ENCODE measurements around the gene CXCR5. TPM values are rescaled to one million over a fixed set of nuclear protein-coding genes. Genes with fewer than 3 reads are reported as not detected.
A peak's percentile ranks its signal among the peaks of the same experiment; 100 is the strongest.
"Not testable (repeated sequence)": the region's sequence is repeated elsewhere in the genome, so short reads cannot be mapped to it uniquely, and the experiment has no call there.

Gene CXCR5, protein sequence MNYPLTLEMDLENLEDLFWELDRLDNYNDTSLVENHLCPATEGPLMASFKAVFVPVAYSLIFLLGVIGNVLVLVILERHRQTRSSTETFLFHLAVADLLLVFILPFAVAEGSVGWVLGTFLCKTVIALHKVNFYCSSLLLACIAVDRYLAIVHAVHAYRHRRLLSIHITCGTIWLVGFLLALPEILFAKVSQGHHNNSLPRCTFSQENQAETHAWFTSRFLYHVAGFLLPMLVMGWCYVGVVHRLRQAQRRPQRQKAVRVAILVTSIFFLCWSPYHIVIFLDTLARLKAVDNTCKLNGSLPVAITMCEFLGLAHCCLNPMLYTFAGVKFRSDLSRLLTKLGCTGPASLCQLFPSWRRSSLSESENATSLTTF
- total RNA-seq (2014; rRNA removed; shearing (Covaris generic)): not detected in 2 replicates

DNA sequence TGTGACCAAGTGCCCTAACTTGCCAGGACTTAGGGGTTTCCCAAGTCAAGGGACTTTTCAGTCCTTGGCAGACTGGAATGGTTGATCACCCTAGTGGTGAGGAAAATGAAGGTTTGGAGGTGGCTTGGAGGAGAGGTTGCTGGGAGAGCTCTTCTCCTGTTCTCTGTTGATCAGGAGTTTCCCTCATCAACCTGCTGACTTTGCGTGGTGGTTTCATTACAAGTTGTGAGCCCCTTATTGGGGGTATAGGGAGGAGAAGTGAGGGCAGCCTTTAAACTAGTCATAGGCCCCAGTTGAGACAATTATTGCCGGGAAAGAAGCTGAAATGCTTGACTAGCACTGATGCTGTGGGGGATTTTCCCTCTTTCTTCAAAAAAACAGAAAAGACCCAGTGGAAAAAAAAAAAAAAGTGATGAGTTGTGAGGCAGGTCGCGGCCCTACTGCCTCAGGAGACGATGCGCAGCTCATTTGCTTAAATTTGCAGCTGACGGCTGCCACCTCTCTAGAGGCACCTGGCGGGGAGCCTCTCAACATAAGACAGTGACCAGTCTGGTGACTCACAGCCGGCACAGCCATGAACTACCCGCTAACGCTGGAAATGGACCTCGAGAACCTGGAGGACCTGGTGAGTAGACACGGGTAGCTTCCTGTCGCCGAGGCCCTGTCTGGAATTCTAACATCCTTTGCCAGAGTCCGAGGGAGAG is at the start of gene CXCR5:
Gene CXCR5, plus strand, starts transcription at position 525 of the 704 bp plus-strand sequence. Its CDS starts 50 bp downstream, at position 575.
- DNase-seq (ENCODE audit: low read depth): no peak

DNA sequence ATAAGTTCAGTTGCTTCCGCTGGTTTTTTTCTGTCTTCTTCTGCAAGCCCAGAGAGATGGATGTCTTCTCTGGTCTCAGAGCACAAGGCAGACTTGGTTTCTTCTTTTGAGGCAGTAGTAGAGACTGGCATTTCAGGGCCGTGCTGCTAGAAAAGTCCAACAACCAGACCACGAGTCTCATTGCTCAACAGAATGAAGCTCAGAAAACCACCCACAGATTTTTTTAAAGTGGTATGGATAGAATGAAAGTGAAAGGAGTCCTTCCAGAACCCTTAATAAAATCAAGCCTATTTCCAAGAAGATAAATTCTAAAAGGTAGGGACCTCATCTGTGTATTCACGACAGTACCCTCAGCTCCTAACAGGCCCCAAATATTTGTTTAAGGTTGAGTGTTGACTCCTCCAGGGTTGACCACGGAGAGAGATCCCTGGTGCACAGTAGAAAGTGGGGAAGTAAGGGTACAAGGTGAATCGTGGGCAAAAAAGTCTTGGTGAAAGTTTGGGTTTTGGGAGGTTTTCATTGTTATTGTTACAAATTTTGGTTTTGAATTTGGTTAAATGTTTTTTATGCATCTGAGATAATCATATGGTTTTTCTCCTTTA is 49.2 kb upstream of the CXCR5 start:
- no peak for DNase-seq (ENCODE audit: low read depth)

DNA sequence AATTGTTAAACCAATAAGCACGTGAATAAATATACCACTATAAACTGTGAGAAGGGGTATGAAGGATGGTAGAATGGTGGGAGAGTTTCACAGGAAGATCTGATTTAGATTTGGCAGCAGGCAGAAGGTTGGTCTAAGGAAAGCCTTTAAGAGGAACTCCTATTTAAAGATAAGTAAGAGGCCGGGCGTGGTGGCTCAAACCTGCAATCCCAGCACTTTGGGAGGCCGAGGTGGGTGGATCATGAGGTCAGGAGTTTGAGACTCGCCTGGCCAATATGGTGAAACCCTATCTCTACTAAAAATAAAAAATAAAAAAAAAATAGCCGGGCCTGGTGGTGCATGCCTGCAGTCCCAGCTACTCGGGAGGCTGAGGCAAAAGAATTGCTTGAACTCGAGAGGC is 45.8 kb upstream of the CXCR5 start:
- no peak for DNase-seq (ENCODE audit: low read depth)

DNA sequence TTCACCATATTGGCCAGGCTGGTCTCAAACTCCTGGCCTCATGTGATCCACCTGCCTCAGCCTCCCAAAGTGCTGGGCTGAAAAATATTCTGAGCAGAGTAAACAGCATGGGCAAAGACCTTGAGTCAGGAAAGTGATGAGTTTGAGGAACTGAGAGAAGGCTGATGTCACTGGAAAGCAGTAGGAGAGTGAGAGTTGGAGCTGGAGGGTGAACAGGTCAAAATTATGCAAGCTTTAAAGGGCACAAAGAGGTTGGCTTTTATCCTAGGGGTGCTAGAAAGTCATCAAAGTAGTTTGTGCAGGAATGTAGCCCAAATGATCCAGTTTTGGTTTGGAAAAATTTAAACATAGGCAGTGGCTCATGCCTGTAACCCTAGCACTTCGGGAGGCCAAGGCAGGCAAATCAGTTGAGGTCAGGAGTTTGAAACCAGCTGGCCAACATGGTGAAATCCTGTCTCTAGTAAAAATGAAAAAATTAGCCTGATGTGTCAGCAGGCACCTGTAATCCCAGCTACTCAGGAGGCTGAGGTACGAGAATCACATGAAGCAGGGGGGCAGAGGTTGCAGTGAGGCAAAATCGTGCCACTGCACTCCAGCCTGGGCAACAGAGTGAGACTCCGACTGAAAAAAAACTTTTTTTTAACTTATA is 44.7 kb upstream of the CXCR5 start:
- DNase-seq (ENCODE audit: low read depth): no peak

DNA sequence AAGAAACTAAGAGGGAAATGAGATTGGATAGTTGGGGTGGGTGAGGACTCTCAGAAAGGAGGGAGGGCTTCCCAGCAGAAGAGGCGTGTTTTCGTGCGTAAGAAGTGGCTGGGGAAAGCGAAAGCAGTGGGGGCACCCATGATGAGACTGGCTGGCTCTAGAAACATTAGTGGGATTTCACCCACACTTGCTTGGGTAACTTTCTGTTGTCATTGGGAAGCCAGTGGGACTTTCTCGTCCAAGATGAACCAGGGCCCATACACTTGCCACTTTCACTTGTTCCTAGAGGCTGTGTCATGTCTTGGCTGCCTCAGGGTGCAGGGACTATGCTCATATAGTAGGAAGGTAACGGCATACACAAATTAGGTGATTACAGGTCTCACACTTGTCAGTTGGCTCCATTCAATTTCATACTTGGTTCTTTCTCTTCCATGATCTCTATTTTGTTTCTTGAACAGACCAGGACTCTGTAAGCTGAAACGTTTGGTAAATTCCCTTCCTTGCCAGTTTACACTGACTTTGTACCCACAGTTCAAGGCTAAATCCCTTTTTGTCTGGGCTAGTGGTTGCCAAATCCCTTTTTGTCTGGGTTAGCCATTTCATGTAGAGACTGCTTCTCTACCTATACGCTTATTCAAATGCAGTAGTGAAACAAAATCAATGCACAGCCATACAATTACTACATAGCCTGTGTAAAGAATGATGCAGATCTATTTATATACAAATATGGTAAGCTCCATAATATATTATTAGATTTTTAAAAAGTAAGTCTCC is 42.0 kb upstream of the CXCR5 start:
- DNase-seq (ENCODE audit: low read depth): no peak

DNA sequence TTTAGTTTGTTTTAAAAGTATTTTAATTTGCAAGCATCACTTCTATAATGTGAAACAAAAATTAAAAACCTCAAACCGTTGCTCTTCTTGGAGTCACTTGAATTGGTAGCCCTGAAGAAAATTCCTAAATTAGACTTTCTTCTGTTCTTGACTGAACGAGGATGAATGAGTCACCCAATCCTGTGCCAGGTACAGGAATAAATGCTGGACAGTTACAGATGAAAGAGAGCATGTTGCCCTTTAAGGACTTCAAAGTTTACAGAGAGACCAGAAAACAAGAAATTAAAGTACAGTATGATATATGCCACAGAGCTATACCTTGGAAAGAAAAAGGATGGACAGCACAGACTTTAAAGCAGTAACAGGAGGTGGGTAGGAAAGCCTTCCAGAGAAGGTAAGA is 41.3 kb upstream of the CXCR5 start:
- no peak for DNase-seq (ENCODE audit: low read depth)

DNA sequence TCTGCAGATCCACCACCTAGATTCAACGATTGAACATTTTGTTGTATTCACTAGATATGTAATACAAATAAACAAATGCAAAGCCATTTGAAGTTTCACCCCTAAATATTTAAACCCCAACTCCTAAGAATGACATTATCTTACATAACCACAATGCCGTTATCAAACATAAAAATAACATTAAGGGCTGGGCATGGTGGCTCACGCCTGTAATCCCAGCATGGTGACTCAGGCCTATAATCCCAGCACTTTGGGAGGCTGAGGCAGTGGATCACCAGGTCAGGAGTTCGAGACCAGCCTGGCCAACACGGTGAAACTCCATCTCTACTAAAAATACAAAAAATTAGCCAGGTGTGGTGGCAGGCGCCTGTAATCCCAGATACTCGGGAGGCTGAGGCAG is 40.8 kb upstream of the CXCR5 start:
- not testable (repeated sequence) for DNase-seq (ENCODE audit: low read depth)

DNA sequence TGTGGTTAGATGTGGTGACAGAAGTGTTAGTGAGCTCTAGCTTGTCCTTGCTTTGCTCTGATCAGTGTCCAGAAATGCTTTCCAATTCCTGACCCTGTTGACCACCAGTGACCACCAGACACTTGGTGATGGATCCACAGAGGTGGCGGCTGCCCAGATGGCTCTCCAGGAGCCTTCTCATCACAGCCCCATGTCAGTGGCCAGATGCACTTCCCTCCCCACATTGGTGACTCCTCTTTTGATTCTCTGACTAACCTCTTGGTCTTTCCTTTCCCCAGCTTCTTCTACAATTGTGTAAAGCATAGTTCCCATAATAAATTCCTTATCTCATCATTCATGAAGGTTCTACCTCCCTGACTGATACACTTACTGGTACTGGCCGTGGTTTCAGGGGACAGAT is 40.1 kb upstream of the CXCR5 start:
- no peak for DNase-seq (ENCODE audit: low read depth)

DNA sequence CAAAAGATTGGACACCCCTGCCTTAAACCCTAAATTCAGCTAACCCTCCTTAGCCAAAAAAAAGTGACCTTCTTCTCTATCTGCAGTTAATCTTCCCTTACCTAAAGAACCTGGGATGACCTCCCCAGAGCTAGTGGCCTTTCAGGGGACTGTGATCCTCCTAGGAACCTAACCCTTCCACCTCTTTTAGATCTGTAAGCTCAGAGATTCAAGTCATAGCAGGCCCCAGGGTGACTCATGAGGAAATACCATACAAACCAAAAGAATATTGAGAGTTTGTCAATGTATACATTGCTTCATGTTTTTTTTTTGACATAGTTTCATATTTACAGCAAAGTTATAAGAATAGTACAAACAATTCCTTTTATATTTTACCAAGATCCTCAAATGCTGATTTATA is 38.3 kb upstream of the CXCR5 start:
- DNase-seq (ENCODE audit: low read depth): peak; percentile 17

DNA sequence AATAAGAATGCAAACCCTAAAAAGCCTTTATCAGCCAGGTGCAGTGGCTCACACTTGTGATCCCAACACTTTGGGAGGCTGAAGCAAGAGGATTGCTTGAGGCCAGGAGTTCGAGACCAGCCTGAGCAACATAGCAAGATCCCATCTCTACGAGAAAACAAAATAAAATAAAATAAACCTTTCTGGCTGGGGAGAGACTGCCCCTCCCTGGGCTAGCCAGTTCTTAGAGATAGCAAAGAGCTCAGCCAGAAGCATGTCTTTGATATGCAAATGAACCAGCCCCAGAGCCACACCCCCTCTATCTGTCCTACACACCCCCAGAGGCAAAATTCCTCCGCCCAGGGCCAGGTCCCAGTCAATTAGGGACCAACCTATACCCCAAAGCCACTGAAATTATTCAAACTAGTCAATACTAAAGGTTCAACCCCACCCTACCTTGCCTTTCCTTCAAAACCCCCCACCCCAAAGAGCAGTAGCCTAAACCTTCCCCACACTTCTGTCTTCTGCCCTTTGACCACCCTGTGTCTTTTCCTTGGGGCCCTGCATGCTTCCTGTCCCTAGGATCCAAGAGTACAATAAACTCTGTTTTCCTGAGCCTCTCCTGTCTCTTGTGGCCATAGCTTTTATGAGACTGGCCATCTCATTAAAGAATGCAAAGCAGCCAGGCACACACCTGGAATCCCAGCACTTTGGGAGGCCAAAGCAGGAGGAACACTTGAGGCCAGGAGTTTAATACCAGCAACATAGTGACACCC is 37.3 kb upstream of the CXCR5 start:
- DNase-seq (ENCODE audit: low read depth): no peak

DNA sequence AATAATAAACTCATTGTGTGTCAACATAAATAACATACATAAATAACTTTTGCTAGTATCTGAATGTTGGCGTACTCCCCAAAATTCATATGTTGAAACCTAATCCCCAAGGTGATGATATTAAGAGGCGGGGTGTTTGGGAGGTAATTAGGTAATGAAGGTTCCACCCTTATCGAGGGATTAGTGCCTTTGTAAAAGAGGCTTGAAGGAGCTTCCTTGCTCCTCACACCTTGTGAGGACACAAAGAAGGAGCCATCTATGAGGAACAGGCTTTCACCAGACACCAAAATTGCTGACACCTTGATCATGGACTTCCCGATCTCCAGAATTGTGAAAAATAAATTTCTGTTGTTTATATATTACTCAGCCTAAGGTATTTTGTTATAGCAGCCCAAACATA is 33.9 kb upstream of the CXCR5 start:
- DNase-seq (ENCODE audit: low read depth): no peak

DNA sequence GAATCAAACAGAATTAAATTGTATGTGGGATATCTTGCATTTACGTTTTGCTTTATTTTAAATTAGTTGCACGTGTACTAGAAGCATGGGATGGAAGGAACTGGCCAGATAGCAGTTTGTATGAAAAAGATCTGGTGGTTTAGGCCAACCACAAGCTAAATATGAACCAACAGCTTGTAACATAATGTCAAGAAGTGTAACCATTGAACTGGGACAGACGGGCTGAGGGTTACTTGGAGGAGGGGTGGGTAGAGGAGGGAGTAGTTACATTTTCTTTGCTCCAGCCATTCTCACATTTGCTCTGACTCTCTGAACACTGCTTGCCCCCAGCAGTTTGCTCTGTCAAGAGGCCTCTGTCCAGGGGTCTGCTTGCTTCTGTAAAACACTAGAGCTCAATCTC is 31.7 kb upstream of the CXCR5 start:
- no peak for DNase-seq (ENCODE audit: low read depth)

DNA sequence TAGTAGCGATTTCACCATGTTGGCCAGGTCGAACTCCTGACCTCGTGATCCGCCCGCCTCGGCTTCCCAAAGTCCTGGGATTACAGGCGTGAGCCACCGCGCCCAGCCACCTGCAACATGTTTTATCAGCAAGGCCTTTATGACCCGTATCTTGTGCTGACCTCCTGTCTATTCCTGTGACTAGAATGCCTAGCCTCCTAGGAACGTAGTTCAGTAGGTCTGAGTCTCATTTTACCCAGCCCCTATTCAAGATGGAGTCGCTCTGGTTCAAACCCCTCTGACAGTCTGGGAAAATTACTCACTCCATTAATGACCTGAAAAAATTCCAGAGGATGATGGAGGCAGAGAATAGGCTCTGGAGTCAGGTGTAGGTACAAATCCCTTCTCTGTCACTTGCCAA is 30.0 kb upstream of the CXCR5 start:
- no peak for DNase-seq (ENCODE audit: low read depth)

DNA sequence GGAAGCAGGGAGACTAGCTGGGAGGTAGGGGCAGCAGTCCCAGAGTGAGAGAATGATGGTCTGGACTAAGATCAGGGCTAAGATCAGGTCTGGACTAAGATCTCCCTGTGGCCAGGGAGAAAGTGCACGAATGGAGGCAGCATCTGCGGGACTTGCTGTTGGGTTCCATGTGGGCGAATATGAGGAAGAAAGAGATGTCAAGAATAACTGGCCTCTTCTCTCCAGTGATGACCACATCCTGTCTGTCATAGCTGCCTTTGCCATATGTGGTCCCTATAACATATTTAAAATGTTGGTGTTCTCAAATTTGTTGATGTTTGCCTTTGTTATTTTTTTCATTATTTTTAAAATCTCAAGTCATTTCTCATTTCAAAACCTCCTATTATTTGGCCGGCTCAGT is 27.4 kb upstream of the CXCR5 start:
- no peak for DNase-seq (ENCODE audit: low read depth)

DNA sequence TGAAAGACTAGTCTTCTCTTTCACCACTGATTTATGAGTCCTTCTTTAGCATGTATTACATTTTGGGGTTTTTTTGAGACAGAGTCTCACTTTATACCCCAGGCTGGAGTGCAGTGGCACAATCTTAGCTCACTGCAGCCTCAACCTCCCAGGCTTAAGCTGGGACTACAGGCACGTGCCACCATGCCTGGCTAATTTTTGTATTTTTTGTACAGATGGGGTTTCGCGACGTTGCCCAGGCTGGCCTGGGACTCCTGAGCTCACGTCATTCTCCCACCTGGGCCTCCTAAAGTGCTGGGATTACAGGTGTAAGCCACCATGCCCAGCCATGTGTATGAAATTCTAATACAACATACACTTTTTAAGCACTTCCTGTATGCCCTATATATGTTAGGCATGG is 26.3 kb upstream of the CXCR5 start:
- DNase-seq (ENCODE audit: low read depth): no peak

DNA sequence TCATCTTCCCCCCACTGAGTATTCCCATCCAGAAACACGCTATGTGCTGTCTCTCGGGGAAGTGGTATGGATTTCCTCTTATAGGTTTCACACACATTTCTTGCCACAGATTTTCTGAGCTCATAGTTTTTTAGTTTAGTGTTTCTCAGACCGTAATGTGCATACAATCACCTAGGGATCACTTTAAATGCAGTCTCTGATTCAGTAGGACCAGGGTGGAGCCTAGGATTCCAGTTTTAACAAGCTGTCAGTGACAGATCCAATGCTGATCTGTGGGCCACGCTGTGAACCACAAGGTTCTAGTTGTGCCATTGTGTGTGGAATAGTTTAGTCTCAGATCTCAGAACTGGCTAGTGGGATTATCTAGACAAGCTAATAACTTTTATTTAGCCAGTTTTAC is 23.7 kb upstream of the CXCR5 start:
- DNase-seq (ENCODE audit: low read depth): no peak

DNA sequence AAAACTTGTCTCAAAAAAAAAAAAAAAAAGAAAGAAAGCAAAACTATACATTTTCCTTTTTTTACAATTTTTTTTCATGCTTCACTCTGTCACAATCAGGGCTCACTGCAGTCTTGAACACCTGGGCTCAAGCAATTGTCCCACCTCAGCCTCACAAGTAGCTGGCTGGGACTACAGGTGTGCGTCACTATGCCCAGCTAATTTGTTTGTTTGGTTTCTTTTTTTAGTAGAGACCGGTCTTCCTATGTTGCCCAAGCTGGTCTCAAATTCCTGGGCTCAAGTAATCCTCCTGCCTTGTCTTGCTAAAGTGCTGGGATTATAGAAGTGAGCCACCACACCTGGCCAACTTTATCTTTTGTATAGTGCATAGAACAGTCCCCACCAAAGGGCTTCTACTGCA is 15.0 kb upstream of the CXCR5 start:
- no peak for DNase-seq (ENCODE audit: low read depth)

DNA sequence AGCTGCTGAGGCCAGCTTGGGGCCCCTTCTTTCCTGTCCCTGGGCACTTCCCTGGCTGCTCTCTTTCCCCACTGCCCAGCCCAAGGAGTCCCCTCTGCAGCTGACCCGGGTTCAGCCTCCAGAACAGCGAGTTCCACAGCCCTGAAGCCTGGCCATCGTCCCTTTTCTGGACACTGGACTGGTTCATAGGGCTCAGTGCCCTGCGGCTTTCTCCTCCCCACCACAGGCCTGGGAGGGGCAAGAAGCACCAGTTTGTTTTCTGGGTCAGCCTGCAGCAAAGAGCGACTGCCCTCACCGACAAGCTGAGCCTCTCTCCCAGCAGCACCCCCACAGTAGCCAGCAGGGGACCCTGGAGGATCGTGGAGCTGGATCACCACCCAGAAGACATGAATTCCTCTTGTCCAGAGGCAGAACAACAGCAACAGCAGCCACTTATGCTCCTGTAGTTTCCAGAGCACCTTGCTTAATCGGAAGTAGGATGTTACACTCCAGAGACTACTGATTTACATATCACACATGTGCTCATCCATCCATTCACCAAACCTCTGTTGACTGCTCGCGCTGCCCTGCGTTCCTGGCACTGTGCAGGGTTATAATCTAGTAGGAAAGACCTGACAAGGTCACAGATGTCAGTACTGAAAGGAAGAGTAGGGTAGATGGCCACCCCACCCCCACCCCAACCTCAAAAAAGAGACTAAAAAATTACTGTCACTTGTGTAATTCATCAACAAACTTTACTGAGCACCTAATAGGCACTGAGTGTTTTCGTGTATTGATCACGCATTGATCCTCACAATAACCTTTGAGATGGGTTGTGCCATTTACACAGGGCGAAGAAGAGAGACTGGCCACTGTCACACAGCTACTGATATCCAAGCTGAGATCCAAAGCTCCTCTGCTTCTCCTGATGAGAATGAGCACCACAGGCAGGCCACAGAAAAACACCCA is 13.0 kb upstream of the CXCR5 start:
- DNase-seq (ENCODE audit: low read depth): no peak

DNA sequence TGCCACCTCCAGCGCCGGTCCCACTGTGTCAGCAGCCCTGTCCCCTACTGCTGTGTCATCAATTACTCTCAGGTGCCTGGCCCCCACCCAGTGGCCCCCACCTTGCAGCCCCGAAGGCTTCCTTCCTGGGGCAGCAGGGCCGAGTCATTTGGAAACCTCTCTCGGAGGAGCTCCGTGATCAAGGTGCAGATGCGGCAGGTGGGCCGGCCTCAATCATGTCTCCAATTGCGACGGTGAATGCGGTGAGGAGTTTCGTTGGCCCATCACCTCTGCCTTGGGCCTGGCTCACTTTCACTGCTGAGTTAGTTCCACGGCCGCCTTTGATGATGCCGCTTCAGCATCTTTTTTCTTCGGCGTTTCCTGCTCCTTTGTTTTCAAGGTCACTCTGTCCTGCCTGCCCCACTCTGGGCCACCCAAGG is 11.3 kb upstream of the CXCR5 start:
- no peak for DNase-seq (ENCODE audit: low read depth)

DNA sequence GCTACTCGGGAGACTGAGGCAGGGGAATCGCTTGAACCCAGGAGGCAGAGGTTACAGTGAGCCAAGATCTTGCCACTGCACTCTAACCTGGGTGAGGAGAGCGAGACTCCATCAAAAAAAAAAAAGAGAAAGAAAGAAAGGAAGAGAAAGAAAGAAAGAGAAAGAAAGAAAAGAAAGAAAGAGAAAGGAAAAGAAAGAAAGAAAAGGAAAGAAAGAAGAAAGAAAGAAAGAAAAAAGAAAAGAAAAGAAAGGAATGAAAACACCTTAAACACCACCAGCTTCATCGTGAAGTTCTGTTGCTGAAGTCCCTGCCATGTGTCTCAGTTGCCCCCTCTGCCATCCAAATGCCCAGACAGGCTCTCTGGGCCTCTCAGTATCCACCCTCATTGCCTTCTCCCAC is 9.9 kb upstream of the CXCR5 start:
- no peak for DNase-seq (ENCODE audit: low read depth)

All from Daoy (cell line).